Suppressor macrophage (primary cell): Measurements from ENCODE around the gene TFAP2B.

Experiments
- DNase-seq, 4 experiments: peaks; one replicate each; pipeline ENCODE4 v3.0.0-alpha.2; 2020 to 2022

The TFAP2B gene

GRCh38 chr6:50825375-50826036 lies 6.8 kb downstream of the TFAP2B start:
- no peak for DNase-seq

- DNase-seq: no peak
These were observed 7.5 kb downstream of the TFAP2B start for GRCh38 chr6:50826037-50826761.

- no peak for DNase-seq
These were observed 8.1 kb downstream of the TFAP2B start for GRCh38 chr6:50826803-50827202.

- DNase-seq: no peak
These were observed 10.4 kb downstream of the TFAP2B start for GRCh38 chr6:50829049-50829448.

GRCh38 chr6:50829898-50830444 lies 11.3 kb downstream of the TFAP2B start:
- DNase-seq: no peak

GRCh38 chr6:50831186-50831585 lies 12.5 kb downstream of the TFAP2B start:
- no peak for DNase-seq

- no peak for DNase-seq
These were observed 14.2 kb downstream of the TFAP2B start for GRCh38 chr6:50832912-50833311.

- DNase-seq: no peak
These were observed 16.3 kb downstream of the TFAP2B start for GRCh38 chr6:50834929-50835410.

- no peak for DNase-seq
These were observed 17.6 kb downstream of the TFAP2B start for GRCh38 chr6:50836231-50836630.

GRCh38 chr6:50837589-50838445 lies 19.1 kb downstream of the TFAP2B start:
- no peak for DNase-seq

- no peak for DNase-seq
These were observed 21.6 kb downstream of the TFAP2B start for GRCh38 chr6:50840112-50840810.

- no peak for DNase-seq
These were observed 22.1 kb downstream of the TFAP2B start for GRCh38 chr6:50840811-50841192.

- DNase-seq: no peak
These were observed 23.8 kb downstream of the TFAP2B start for GRCh38 chr6:50842446-50842845.

GRCh38 chr6:50842861-50843384 lies 24.3 kb downstream of the TFAP2B start:
- DNase-seq: no peak

GRCh38 chr6:50843842-50844241 lies 25.2 kb downstream of the TFAP2B start:
- DNase-seq: no peak

- DNase-seq: no peak
These were observed 26.9 kb downstream of the TFAP2B start for GRCh38 chr6:50845499-50846143.

GRCh38 chr6:50846144-50846851 lies 27.6 kb downstream of the TFAP2B start:
- no peak for DNase-seq

GRCh38 chr6:50846852-50847155 lies 28.1 kb downstream of the TFAP2B start:
- no peak for DNase-seq

GRCh38 chr6:50847890-50848594 lies 29.4 kb downstream of the TFAP2B start:
- DNase-seq: no peak
